Measurements from ENCODE around the gene IFIT1.
"Not testable (repeated sequence)": the region's sequence is repeated elsewhere in the genome, so short reads cannot be mapped to it uniquely, and the experiment has no call there.

The IFIT1 gene

GRCh38 chr10:89363729-89364442, 28.5 kb upstream of the IFIT1 start:
- DNase-seq (ENCODE audit: low read depth in 2 of 2, low spot score in 1 of 2) = no peak

- no peak for DNase-seq (ENCODE audit: low read depth in 2 of 2, low spot score in 1 of 2)
Observed at GRCh38 chr10:89364531-89364930, 27.9 kb upstream of the IFIT1 start.

DNA sequence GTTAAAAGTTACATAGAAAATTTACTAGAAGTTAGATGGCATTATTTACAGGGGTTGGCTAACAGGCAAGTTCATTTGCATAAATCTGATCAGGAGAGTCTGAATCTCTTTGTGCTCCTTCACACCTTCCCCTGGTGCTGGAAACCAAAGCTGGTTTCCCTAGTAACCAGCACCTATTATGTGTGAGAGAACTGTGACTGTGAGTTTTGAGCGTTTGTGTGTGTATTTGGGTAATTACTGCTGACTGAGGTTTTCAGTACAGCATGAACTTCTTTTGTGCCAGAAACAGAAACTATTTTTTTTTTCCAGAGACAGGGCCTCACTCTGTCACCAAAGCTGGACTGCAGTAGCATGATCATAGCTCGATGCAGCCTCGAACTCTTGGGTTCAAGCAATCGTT, 24.9 kb upstream of the IFIT1 start:
- no peak for DNase-seq (ENCODE audit: low read depth in 2 of 2, low spot score in 1 of 2)

GRCh38 chr10:89368129-89368528, 24.3 kb upstream of the IFIT1 start:
- DNase-seq (ENCODE audit: low read depth in 2 of 2, low spot score in 1 of 2) = no peak

- no peak for DNase-seq (ENCODE audit: low read depth in 2 of 2, low spot score in 1 of 2)
Observed at GRCh38 chr10:89369156-89370105, 23.0 kb upstream of the IFIT1 start.

DNA sequence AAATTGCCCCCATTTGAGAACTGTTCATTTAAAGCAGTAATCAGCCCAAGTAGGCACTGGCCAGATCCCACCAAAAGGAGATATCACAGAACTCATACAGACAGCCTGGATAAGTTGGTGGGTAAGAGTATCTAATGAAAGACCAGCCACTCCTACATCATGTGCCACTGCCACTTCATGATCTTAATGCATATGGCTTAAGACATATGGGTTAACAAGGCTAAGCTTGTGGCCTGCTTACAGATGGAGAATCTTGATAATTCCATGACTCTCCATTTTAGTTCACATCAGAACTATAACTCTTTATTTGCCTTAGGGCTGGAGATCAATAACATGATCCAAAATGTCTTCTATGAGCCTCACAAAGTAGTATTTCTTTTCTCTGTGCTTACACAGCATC, 21.3 kb upstream of the IFIT1 start:
- no peak for DNase-seq (ENCODE audit: low read depth in 2 of 2, low spot score in 1 of 2)

GRCh38 chr10:89371987-89372386, 20.4 kb upstream of the IFIT1 start:
- DNase-seq (ENCODE audit: low read depth in 2 of 2, low spot score in 1 of 2) = no peak

DNA sequence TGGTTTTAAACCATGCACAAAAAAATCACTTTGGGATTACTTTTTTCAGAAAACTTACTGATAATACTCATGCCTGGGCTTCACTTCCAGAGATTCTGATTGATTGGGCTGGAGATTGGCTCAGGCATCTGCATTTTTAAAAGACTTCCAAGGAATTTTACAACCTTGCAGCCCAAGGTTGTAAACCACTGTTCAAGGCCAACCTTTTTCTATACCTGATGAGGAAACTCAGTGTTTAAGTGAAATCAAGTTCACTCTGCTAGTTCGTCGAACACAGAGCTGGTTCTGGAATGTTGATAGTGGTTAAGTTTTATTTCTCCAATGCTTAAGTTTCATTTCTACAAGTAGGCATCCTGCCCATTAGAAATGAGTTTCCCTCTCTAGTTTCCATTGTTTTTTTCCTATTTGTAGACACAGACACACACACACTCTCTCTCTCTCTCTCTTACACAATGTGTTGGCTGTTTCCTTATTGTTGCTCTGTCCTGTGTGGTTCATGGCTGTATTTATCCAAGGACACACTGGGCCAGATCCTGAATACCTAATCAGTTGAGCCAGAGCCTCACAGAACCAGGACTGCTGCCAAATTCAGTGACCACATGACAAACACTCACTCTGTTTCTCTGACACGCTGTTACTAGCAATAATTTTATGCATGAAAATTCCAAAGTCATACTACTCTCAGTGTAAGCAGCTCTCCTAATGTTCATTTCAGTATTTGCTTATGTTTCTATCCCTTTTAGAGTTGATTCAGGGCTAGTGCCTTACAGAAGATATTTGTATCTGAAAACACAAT, 18.3 kb upstream of the IFIT1 start:
- no peak for DNase-seq (ENCODE audit: low read depth in 2 of 2, low spot score in 1 of 2)

- no peak for DNase-seq (ENCODE audit: low read depth in 2 of 2, low spot score in 1 of 2)
Observed at GRCh38 chr10:89374713-89375141, 17.7 kb upstream of the IFIT1 start.

- no peak for DNase-seq (ENCODE audit: low read depth in 2 of 2, low spot score in 1 of 2)
Observed at GRCh38 chr10:89377705-89378637, 14.5 kb upstream of the IFIT1 start, which contains the start of gene IFIT1B. IFIT1B (plus strand) TSS chr10:89378056; CDS start chr10:89378136, 80 bp downstream.

GRCh38 chr10:89379103-89379502, 13.3 kb upstream of the IFIT1 start:
- no peak for DNase-seq (ENCODE audit: low read depth in 2 of 2, low spot score in 1 of 2)

DNA sequence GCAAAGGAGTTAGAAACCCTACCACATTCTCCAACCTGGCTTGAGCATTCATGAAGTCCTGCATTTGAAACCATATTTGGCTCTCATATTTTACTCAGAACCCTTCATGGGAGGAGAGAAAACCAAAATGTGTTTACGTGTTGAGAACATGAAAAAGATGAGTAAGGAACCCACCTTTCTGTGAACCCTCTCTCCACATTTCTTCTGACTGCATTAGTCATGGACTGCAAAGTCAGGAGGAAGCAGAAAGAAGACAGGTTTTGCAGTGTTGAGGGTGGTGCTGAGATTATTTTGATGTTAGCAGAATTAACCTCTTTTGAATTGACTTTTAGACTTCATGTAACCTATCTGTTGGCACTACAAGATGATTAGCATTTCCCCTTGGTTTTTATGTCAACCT, 9.7 kb upstream of the IFIT1 start:
- DNase-seq (ENCODE audit: low read depth in 2 of 2, low spot score in 1 of 2) = no peak

GRCh38 chr10:89384474-89385340, 7.7 kb upstream of the IFIT1 start:
- no peak for DNase-seq (ENCODE audit: low read depth in 2 of 2, low spot score in 1 of 2)

GRCh38 chr10:89388806-89389205, 3.6 kb upstream of the IFIT1 start:
- no peak for DNase-seq (ENCODE audit: low read depth in 2 of 2, low spot score in 1 of 2)

DNA sequence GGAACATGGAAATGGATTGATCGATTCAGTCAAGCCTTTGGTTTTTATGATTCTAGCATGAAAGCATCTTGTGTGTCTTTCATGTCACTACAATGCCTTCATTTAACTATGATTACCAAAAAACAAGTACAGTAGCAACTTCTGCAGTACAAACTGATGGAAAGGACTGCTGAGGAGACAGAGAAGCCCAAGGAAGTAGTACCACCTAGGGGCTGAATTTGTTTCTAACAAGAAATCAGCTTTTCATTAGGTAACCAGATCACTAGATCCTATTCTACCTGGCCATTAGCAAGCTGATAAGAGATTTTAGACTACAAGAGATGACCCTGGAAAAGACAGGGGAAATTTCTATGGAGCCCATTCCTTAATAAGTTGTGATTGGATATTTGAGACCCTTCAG, 3.2 kb upstream of the IFIT1 start:
- DNase-seq (ENCODE audit: low read depth in 2 of 2, low spot score in 1 of 2) = no peak

- DNase-seq (ENCODE audit: low read depth in 2 of 2, low spot score in 1 of 2) = no peak
Observed at GRCh38 chr10:89390476-89391225, 1.8 kb upstream of the IFIT1 start.

- not testable (repeated sequence) for DNase-seq (ENCODE audit: low read depth in 2 of 2, low spot score in 1 of 2)
Observed at GRCh38 chr10:89391226-89391576, 1.2 kb upstream of the IFIT1 start.

- DNase-seq (ENCODE audit: low read depth in 2 of 2, low spot score in 1 of 2) = no peak
Observed at GRCh38 chr10:89392974-89393373, 551 bp downstream of the IFIT1 start.

- DNase-seq (ENCODE audit: low read depth in 2 of 2, low spot score in 1 of 2) = no peak
Observed at GRCh38 chr10:89393898-89394297, 1.5 kb downstream of the IFIT1 start.
